Measurements from ENCODE around the gene CALM3. TPM values are rescaled to one million over a fixed set of nuclear protein-coding genes. Genes with fewer than 3 reads are reported as not detected.

Gene CALM3
- total and polyA plus RNA-seq, 2 experiments from 2014 or later, result 148 to 215 TPM

GRCh38 chr19:46574533-46574932, 26.6 kb upstream of the CALM3 start:
- no peaks in the 10 kb centered on the region for H3K9me3 Mint-ChIP-seq
- Histone ChIP-seq H4K20me1 (replicated peaks; ENCODE audit: insufficient read depth) (no peaks in the 10 kb centered on the region), H3K36me3 (ENCODE audit: insufficient read depth) (no peaks in the 10 kb centered on the region), H3K4me3 (no peak overlapping the region), H2AFZ (peak overlapping the region; percentile 32; the same call in 1 of the 2 replicates), H3F3A (replicated peaks; ENCODE audit: low read depth) (no peaks in the 10 kb centered on the region), H3K27ac (ENCODE audit: low read depth) (no peak overlapping the region), H3K4me2 (no peak overlapping the region), H3K27me3 (ENCODE audit: insufficient read depth) (no peaks in the 10 kb centered on the region), H3K4me1 (ENCODE audit: insufficient read depth) (no peaks in the 10 kb centered on the region; the same call in 1 of the 2 replicates), H3K79me2 (replicated peaks; ENCODE audit: insufficient read depth) (no peaks in the 10 kb centered on the region), H3K9me2 (ENCODE audit: insufficient read depth) (no peaks in the 10 kb centered on the region)
- no peak overlapping the region for H3K4me3 Mint-ChIP-seq
- ATAC-seq (no peak), DNase-seq (ENCODE audit: low spot score) (no peak)
- no peak for TF ChIP-seq STAT1 (IDR thresholded peaks at IDR 0.05; ENCODE audit: unreplicated experiment)
- TF ChIP-seq POLR2AphosphoS5 (IDR thresholded peaks at IDR 0.05; ENCODE audit: low read depth), result no peak
- TF ChIP-seq CREB1 (CRISPR knock-in tag; IDR thresholded peaks at IDR 0.05; ENCODE audit: low read depth), result no peak
- TF ChIP-seq NANOG (IDR thresholded peaks at IDR 0.05; ENCODE audit: borderline replicate concordance), result no peak
- TF ChIP-seq ZNF462 (CRISPR knock-in tag; IDR thresholded peaks at IDR 0.05), result no peak
- no peak for TF ChIP-seq ETS1 (IDR thresholded peaks at IDR 0.05)
- H3K27me3 Mint-ChIP-seq (ENCODE audit: insufficient read depth, low read depth, poor library complexity), result peaks cover 8% of the 10 kb centered on the region
- H3K27ac Mint-ChIP-seq, result no peak overlapping the region
- H3K36me3 Mint-ChIP-seq (ENCODE audit: low read depth), result no peaks in the 10 kb centered on the region
- peaks cover 5% of the 10 kb centered on the region for H3K4me1 Mint-ChIP-seq

Data from GM23338 (cell line).